KMS-11 (cell line): ENCODE results near the gene NTN4.

Experiments
- H2AFZ ChIP-seq: fragments of 200-600 bp; sonication (generic); 2 replicates; pipeline ENCODE4 v1.6.1; 2016; ENCODE audit warnings: antibody characterized with exemption, mixed run types, low read depth
- H3K27ac ChIP-seq: fragments of 200-600 bp; sonication (generic); 2 replicates; pipeline ENCODE4 v1.6.1; 2016; ENCODE audit warnings: mild to moderate bottlenecking, mixed run types
- H3K27me3 ChIP-seq: fragments of 200-600 bp; sonication (generic); 2 replicates; pipeline ENCODE4 v1.6.1; 2017; ENCODE audit warnings: mild to moderate bottlenecking, low read depth, mixed run types, moderate library complexity; ENCODE audit not compliant: insufficient read depth
- H3K36me3 ChIP-seq: fragments of 200-600 bp; sonication (generic); 2 replicates; pipeline ENCODE4 v1.6.1; 2017; ENCODE audit warnings: mild to moderate bottlenecking, mixed run types; ENCODE audit not compliant: insufficient read depth
- H3K4me1 ChIP-seq: fragments of 200-600 bp; sonication (generic); 2 replicates; pipeline ENCODE4 v1.6.1; 2016; ENCODE audit warnings: mild to moderate bottlenecking, low read depth, mixed run types; ENCODE audit not compliant: poor library complexity, severe bottlenecking
- H3K4me2 ChIP-seq: fragments of 200-600 bp; sonication (generic); 2 replicates; pipeline ENCODE4 v1.7.0; 2016; ENCODE audit warnings: mild to moderate bottlenecking, mixed run types
- H3K4me3 ChIP-seq: fragments of 200-600 bp; sonication (generic); IDR thresholded peaks from 2 replicates; pipeline ENCODE4 v1.6.1; 2017; ENCODE audit warnings: low read depth, low read length, mixed read lengths; ENCODE audit not compliant: insufficient read depth
- H3K79me2 ChIP-seq: fragments of 200-600 bp; sonication (generic); 2 replicates; pipeline ENCODE4 v1.6.1; 2016; ENCODE audit warnings: low read depth, mixed run types; ENCODE audit not compliant: insufficient read depth
- H3K9ac ChIP-seq: fragments of 200-600 bp; sonication (generic); 2 replicates; pipeline ENCODE4 v1.6.1; 2016; ENCODE audit warnings: mild to moderate bottlenecking, mixed run types
- H4K20me1 ChIP-seq: fragments of 200-600 bp; sonication (generic); 2 replicates; pipeline ENCODE4 v1.6.1; 2016; ENCODE audit warnings: mild to moderate bottlenecking, mixed run types; ENCODE audit not compliant: insufficient read depth
- CTCF ChIP-seq: fragments of 200-600 bp; sonication (generic); conservative IDR thresholded peaks from 2 replicates; pipeline ENCODE4 v1.6.1; 2017; ENCODE audit warnings: low read depth, mild to moderate bottlenecking, antibody characterized with exemption, low read length, moderate library complexity, mixed read lengths

The NTN4 gene

GRCh38 chr12:95802482-95803270 is 12.1 kb upstream of the NTN4 start:
- Histone ChIP-seq H3K4me3 (no peak overlapping the region), H2AFZ (no peak overlapping the region), H4K20me1 (no peaks in the 10 kb centered on the region), H3K4me1 (no peaks in the 10 kb centered on the region), H3K9ac (no peak overlapping the region), H3K36me3 (no peaks in the 10 kb centered on the region), H3K27ac (no peak overlapping the region), H3K79me2 (no peaks in the 10 kb centered on the region), H3K27me3 (no peaks in the 10 kb centered on the region), H3K4me2 (no peak overlapping the region)
- no peak for TF ChIP-seq CTCF

GRCh38 chr12:95796982-95797289 is 6.4 kb upstream of the NTN4 start:
- H3K27ac ChIP-seq: no peak overlapping the region
- no peak overlapping the region for H3K4me2 ChIP-seq
- no peaks in the 10 kb centered on the region for H3K36me3 ChIP-seq
- H2AFZ ChIP-seq: no peak overlapping the region
- H3K4me3 ChIP-seq: no peak overlapping the region
- H3K79me2 ChIP-seq: no peaks in the 10 kb centered on the region
- H3K27me3 ChIP-seq: no peaks in the 10 kb centered on the region; the same call in 1 of the 2 replicates
- no peaks in the 10 kb centered on the region for H4K20me1 ChIP-seq
- H3K4me1 ChIP-seq: peaks cover 6% of the 10 kb centered on the region
- TF ChIP-seq CTCF: no peak
- H3K9ac ChIP-seq: no peak overlapping the region

- Histone ChIP-seq H3K36me3 (no peaks in the 10 kb centered on the region), H3K79me2 (no peaks in the 10 kb centered on the region), H2AFZ (no peak overlapping the region), H3K27ac (no peak overlapping the region), H3K27me3 (no peaks in the 10 kb centered on the region; the same call in 1 of the 2 replicates), H3K4me3 (no peak overlapping the region), H3K9ac (no peak overlapping the region), H4K20me1 (no peaks in the 10 kb centered on the region), H3K4me1 (peaks cover 6% of the 10 kb centered on the region), H3K4me2 (no peak overlapping the region)
- no peak for TF ChIP-seq CTCF
Observed at GRCh38 chr12:95796225-95796981, 5.8 kb upstream of the NTN4 start.

GRCh38 chr12:95790917-95791849 is 619 bp upstream of the NTN4 start:
- no peaks in the 10 kb centered on the region for H3K79me2 ChIP-seq
- H3K4me2 ChIP-seq: no peak overlapping the region
- H3K27ac ChIP-seq: no peak overlapping the region
- H3K4me1 ChIP-seq: no peaks in the 10 kb centered on the region
- no peaks in the 10 kb centered on the region for H4K20me1 ChIP-seq
- TF ChIP-seq CTCF: no peak
- H3K27me3 ChIP-seq: no peaks in the 10 kb centered on the region; the same call in 1 of the 2 replicates
- no peaks in the 10 kb centered on the region for H3K36me3 ChIP-seq
- no peak overlapping the region for H2AFZ ChIP-seq
- no peak overlapping the region for H3K4me3 ChIP-seq
- no peak overlapping the region for H3K9ac ChIP-seq
